ENCODE measurements around the gene SEPTIN2.
"Not testable (repeated sequence)": the region's sequence is repeated elsewhere in the genome, so short reads cannot be mapped to it uniquely, and the experiment has no call there.

SEPTIN2 gene

DNA sequence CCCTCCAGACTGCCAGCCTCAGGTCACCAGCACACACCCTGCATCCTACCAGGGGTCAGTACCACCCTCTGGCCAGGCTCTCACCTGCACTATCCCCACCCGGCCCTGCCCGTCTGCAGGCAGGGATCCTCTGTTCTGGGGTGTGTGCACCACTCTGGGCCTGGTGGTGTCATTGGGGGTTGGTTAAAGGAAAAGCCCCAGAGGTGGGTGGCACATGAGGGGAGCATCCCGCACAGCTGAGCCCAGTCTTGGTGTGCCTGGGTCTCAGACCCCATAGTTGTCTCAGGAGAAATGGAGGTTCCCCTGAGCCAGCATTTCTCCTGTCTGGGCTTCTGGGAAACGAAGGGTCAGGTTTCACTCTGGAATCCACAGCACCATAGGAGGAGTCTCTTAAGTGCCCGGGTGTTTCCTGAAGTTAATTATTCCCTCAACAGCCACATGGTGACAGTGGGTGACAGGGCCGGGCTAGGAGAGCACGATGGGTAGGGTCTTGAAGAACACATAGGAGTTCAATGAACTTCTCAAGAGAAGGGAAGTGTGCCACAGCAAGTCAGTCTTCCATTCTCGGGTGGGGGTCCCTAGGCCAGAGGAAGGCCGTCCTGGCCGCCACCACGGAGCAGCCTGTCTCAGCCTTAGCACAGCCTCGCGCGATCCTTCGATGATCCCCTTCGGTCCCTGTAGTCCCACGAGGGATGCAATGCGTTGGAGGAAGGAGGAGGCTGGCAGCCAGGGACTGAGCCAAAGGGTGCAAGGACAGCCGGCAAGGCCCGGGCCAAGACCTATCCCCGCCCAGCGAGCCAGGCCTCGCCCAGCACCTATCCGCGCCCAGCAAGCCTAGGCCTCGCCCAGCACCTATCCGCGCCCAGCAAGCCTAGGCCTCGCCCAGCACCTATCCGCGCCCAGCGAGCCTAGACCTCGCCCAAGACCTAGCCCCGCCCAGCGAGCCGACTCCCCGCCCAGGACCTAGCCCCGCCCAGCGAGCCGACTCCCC lies 39.2 kb downstream of the SEPTIN2 start:
- DNase-seq: peak in 1 of 2 experiments; percentile 64

GRCh38 chr2:241355983-241356870 lies 40.5 kb downstream of the SEPTIN2 start, which contains the start of gene FARP2:
Gene FARP2 (plus strand): TSS chr2:241356285. CDS start chr2:241373108, 16,823 bp downstream.
- DNase-seq: peak; percentile 95 to 99

GRCh38 chr2:241356871-241357260 lies 41.1 kb downstream of the SEPTIN2 start:
- DNase-seq: peak in 1 of 2 experiments; percentile 29

DNA sequence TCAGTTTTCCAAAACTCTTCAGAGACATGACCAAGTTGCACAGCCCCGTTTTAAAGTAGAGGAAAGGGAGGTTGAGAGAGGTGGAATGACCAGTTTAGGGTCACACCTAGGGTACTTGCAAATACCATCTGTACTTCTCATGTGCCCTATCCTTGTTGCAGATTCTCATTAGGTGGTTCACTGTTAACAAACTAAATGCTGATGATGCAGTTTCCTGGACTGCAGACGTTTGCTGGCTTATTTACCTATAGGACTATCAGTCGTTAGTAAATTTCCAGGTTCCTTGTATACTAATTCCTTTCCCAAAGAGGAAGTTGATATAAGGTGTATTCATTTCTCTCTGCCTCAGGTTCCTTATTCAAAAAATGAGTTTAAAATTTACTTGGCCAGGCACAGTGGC lies 41.8 kb downstream of the SEPTIN2 start:
- no peak for DNase-seq

GRCh38 chr2:241358470-241358869 lies 42.7 kb downstream of the SEPTIN2 start:
- no peak for DNase-seq

- DNase-seq: no peak
Observed at GRCh38 chr2:241359481-241360045, 43.8 kb downstream of the SEPTIN2 start.

GRCh38 chr2:241363426-241363825 lies 47.7 kb downstream of the SEPTIN2 start:
- no peak for DNase-seq

DNA sequence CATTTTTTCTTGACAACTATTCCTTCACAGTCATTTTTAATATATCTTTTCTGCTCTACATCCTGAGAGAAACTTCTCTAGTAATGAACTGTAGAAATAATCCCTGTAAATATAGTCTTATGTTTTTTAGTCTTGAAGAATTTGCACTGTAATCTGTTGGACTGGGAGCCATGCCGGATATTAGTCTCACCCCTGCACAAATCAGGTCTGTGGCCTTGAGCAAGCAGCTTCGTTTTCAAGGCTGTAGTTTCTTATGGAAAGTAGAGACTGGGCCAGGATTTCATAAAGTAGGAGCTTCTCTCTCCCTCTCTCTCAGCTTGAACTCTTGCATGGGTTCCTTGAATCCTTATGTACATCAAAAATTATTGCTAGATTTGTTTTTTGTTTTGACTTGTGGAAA lies 49.1 kb downstream of the SEPTIN2 start:
- DNase-seq: no peak

DNA sequence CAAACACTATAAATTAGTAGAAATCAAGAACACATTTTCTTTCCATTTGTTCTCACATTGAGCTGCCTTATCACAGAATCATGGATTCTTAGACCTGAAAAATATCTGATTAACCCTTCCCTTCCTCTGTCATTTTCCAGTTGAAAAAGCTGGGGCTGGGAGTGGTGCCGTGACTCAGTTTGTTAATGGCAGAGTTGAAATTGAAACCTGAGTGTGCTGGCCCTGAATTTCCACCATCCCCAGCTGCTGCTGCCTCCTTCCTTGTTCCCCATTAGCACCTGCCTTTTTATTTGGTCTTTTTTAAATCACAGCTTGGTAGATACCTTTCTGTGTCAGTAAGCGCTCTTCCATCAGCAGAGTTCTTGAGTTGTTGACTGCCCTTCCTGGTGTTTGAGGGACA lies 51.0 kb downstream of the SEPTIN2 start:
- no peak for DNase-seq

- DNase-seq: no peak
Observed at GRCh38 chr2:241368643-241369042, 52.9 kb downstream of the SEPTIN2 start.

DNA sequence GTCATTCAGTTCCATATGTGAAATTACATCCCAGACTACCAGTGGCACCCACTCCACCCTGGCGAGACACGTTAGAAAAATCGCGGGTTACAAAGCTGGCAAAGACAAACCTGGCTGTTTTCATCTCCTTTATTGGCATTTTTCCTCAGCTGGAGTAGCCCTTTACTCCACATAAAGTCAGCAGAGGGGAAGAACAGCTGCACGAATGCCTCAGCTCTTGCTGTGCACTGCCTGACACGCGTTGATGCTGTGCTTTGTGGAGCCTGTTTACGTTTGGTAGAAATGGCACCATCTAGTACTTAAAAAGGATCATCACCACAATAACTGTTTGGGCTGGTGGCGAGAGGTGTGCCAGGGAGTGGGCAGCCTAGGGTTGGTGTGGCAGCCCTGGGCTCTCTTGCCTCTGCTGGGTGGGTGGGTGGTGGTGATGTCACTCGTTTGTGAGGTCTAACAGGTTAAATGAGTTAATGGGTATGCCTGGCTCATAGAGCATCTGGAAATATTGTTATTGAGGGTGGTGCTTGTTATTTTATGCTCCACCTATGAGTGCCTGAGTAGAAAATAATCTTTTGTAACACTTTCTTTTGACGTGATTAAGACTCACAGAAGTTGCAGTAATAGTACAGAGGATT lies 56.8 kb downstream of the SEPTIN2 start:
- no peak for DNase-seq

GRCh38 chr2:241373446-241373845 lies 57.7 kb downstream of the SEPTIN2 start:
- DNase-seq: no peak

- not testable (repeated sequence) for DNase-seq
Observed at GRCh38 chr2:241373906-241374305, 58.2 kb downstream of the SEPTIN2 start.

DNA sequence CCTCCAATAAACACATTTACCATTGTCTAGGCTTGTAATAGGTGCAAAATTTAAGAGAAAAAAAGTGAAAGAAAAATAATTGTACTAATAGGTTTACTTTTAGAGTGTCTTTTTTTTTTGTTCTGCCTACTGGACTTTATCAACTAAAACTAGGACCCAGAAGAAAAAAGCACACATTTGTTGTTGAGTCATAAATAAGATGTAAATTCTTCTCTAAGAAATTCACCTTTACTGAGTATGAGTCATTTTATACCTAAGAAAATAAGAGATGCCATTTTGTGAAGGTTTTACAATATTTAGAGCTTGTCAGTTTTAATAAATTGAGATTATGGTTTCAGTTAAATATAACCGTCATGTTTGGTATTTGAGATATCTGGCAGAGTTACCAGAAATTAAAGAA lies 59.6 kb downstream of the SEPTIN2 start:
- no peak for DNase-seq

GRCh38 chr2:241376808-241377207 lies 61.1 kb downstream of the SEPTIN2 start:
- DNase-seq: no peak

DNA sequence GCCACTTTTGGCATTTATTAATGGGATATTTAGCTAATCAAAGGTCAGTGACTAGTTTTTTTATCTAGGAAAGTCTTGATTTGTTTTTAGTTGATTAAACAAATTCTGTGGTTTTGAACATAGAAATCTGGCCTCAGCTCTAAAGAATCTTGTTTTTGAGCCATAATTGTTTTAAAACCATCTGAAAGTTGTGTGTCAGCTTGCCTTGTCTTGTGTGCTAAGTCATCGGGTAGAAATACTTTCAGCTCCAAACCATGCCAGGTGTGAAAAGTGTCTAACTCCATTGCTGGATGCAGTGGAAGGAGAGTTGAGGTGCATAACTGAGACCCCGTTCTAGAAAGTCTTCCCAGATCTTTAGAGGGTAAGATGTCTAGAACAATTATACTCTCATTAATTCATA lies 63.1 kb downstream of the SEPTIN2 start:
- no peak for DNase-seq

GRCh38 chr2:241379481-241380480 lies 64.1 kb downstream of the SEPTIN2 start:
- DNase-seq: no peak

GRCh38 chr2:241381872-241382271 lies 66.1 kb downstream of the SEPTIN2 start:
- DNase-seq: no peak

- not testable (repeated sequence) for DNase-seq
Observed at GRCh38 chr2:241385450-241385849, 69.7 kb downstream of the SEPTIN2 start.

GRCh38 chr2:241386519-241386918 lies 70.8 kb downstream of the SEPTIN2 start:
- no peak for DNase-seq

DNA sequence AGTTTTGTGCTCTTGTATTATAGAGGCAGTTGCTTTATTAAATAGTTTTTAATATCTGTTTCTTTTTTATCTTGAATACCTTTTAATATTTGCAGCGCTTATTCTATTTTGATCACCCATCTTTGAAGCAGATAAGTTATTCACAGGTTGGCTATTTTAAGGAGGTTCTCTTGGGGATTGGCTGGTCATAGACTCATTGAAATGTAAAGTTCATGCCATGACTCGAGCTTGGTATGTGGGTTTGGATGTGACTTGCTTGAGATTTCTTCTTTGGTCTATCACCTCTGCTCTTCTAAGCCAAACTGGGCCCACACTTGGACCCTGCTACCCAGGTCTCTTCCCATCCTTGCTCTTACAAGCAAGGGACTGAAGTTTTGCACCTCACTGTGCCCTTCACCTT lies 74.0 kb downstream of the SEPTIN2 start:
- no peak for DNase-seq

All from NCI-H446 (cell line).